ENCODE data around the gene ADAMTSL1.

DNA sequence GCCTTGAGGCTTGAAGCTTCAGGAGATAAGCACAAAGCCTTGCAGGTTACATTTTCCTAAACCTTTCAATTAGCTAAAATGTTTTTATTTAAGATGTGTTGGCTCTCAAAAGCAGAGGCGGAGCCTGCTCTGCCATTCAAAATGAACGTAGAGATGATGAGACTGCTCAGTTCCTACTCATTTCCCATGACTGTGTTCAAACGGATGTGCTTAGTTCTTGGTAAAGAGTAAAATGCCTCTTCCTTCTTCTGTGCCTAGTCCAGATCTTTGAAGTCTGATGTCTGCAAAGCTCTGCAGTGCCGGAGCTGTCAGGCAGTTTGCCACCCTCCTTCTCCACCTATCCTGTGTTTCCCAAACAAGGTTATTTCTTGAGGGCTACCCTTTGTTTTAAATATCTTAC, 46.3 kb upstream of the ADAMTSL1 start:
- TF ChIP-seq EZH2 (IDR thresholded peaks at IDR 0.05; ENCODE audit: borderline replicate concordance, low read length), result no peak
- TF ChIP-seq, protein P1, sequence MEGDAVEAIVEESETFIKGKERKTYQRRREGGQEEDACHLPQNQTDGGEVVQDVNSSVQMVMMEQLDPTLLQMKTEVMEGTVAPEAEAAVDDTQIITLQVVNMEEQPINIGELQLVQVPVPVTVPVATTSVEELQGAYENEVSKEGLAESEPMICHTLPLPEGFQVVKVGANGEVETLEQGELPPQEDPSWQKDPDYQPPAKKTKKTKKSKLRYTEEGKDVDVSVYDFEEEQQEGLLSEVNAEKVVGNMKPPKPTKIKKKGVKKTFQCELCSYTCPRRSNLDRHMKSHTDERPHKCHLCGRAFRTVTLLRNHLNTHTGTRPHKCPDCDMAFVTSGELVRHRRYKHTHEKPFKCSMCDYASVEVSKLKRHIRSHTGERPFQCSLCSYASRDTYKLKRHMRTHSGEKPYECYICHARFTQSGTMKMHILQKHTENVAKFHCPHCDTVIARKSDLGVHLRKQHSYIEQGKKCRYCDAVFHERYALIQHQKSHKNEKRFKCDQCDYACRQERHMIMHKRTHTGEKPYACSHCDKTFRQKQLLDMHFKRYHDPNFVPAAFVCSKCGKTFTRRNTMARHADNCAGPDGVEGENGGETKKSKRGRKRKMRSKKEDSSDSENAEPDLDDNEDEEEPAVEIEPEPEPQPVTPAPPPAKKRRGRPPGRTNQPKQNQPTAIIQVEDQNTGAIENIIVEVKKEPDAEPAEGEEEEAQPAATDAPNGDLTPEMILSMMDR (conservative IDR thresholded peaks at IDR 0.05 in 1 of 2, IDR thresholded peaks at IDR 0.05 in 1 of 2; ENCODE audit: extremely low read depth in 1 of 2, insufficient read depth in 1 of 2, low read depth in 1 of 2, low read length in 2 of 2), result no peak

Measured in mammary epithelial cell (primary cell).